NCI-H1436 treated with DMSO at 0.1 percent for 48 hours (cell line): ENCODE measurements around the gene INPP5F.
"Not testable (repeated sequence)": the region's sequence is repeated elsewhere in the genome, so short reads cannot be mapped to it uniquely, and the experiment has no call there.

Experiments
- DNase-seq: peaks from one replicate; lab custom pipeline; 2025; lab: John Stamatoyannopoulos, UW

The INPP5F gene

DNA sequence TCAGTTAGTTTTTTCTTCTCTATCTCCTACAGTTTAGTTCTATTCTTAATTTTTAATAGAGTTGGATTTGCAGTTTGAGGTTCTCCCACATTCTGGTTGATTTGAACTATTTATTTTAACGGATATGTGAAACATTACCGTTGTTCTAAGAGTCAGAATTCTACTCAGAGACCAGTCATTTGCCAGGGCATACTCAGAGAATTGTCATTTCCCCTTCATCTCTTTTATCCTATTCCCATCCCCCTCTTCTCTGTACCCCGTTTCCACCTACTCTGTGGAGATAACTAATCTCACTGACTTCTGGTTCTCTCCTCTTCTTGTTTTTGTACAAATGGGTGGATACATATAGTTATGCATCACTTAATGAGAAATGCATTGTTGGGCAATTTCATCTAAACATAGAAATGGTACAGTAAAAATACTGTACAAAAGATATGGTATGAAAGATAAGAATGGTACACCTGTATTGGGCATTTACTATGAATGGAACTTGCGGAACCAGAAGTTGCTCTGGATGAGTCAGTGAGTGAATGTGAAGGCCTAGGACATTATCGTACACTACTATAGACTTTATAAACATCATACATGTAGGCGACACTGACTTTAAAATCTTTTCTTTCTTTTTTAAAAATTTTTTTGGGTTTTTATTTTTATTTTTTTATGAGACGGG is 53.1 kb downstream of the INPP5F start:
- DNase-seq: no peak

- DNase-seq: no peak
These were observed 55.1 kb downstream of the INPP5F start for GRCh38 chr10:119780879-119781480.

- no peak for DNase-seq
These were observed 55.6 kb downstream of the INPP5F start for GRCh38 chr10:119781498-119781897.

- DNase-seq: no peak
These were observed 57.3 kb downstream of the INPP5F start for GRCh38 chr10:119782981-119783664.

GRCh38 chr10:119783665-119784027 is 57.8 kb downstream of the INPP5F start:
- no peak for DNase-seq

DNA sequence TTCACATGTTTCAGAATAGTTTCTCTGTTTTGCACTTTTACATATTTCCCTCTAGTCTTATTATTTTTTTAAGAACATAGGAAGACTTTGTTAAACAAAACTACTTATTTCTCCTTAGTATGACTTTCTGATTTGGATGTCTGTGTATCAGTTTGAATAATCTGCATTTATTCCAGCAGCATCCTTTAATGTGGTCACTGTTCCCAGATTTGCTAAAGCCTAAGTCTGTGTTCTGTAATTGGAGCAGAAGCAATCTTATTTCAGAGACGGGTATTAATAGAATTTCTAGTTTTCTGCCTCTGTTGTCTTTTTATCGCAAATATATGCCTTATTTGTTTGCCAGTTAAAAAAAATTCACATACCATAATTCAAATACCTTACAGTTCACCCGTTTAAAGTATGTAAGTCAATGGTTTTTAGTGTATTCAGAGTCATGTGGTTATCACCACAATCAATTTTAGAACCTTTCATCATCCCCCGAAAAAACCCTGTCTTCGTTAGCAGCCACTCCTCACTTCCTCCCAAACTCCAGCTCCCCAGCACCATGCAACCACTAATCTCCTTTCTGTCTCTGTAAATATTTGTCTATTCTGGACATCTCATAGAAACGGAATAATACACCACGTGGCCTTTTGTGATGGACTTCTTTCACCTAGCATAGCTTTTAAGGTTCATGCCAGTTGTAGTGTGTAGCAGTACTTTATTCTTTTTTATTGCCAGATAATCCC is 58.7 kb downstream of the INPP5F start:
- DNase-seq: no peak

DNA sequence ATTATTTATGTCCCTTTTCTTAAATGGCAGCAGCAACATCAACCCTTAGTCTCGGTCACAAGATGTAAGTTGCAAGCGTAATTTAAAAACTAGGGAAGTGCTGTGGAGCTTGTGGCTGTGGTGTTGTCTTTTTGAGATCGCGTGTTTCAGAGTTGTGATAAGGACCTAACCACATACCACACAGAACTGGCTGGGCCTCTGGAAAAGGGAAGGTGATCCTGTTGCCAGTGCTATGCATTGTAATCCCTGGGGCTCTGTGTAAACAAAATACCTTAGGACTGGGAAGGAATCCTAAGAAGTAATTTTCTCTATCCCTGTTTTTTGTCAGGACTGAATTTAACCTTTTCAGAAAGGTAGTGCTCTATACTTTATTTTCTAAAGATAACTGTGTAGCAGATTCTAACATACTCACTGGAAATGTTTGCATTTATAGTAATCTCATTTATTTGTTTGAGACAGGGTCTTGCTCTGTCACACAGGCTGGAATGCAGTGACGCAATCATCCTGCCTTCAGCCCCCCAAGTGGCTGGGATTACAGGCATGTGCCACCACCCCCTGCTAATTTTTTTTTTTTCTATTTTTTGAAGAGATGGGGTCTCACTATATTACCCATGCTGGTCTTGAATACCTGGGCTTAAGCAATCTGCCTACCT is 60.4 kb downstream of the INPP5F start:
- no peak for DNase-seq

- not testable (repeated sequence) for DNase-seq
These were observed 69.3 kb downstream of the INPP5F start for GRCh38 chr10:119795101-119795500.

- no peak for DNase-seq
These were observed 70.2 kb downstream of the INPP5F start for GRCh38 chr10:119796039-119796438.

DNA sequence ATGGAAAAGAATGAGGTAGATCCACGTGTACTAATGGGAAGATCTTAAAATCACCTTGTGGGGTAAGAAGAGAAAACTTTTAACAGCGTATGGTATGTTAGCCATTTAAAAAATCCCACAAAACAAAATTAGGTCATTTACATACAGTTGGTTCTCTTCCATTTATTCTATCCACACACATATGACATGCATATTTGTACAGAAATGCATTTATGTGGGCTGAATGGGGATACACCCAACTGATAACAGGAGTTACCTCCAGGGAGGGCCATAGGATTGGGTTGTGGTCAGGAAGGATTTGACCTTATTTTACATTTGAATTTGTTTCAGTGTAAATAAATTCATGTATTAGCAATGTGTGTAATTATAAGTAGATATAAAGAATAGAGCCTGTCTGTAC is 75.3 kb downstream of the INPP5F start:
- no peak for DNase-seq

DNA sequence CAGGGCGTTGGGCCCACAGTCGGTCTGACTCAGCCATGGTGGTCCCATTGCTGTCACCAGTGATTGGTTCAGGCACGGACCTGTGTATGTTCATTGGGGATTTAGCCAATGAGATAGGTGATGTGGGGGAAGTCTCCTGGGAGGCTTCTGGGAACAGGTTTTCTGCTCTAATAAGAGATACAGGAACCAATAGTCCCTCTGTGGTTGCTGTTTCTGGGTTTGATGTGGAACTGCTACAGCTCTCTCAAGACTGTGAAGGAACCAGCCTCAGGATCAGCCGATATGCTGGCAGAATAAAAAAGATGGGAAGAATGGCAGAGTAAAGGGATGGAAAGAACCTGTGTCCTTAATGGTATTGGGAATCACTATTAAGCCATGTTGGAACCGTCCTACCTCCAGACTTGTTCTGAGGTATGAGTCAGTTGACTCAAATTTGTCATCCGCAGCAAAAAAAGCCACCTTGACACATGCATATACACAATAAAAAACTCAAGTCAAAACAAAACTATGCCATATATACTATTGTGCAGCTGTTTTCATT is 76.2 kb downstream of the INPP5F start:
- DNase-seq: no peak

GRCh38 chr10:119803264-119803663 is 77.4 kb downstream of the INPP5F start:
- no peak for DNase-seq

GRCh38 chr10:119805702-119806230 is 79.9 kb downstream of the INPP5F start:
- no peak for DNase-seq

DNA sequence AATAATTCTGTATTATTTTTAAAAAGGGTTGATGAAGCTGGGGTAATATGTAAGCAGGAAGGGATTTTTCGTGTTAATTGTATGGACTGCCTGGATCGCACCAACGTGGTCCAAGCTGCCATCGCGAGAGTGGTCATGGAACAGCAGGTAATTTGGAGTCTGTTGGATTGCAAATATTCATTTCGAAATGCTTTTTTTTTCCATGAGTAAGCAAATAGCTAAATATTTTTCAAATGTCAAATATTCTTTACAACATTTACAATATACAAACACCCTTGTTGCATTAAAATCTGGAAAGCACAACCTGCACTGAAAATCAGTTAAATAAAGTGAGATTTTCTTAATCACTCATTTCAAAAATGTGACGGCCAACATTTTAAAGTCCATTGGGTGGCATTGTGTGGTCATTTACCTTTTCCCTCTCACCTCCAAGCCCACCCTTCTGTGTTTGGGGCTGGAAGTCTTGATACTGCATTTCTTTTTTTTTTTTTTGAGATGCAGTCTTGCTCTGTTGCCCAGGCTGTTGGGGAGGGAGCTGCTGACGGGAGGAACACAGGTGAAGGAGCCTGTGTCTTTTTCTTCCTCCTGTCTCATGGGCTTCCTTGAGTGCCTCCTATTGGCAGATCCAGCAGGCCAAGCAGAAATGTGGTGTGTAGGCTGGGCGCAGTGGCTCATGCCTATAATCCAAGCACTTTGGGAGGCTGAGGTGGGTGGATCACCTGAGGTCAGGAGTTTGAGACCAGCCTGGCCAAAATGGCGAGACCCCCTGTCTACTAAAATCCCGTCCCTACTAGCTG is 80.7 kb downstream of the INPP5F start:
- no peak for DNase-seq

DNA sequence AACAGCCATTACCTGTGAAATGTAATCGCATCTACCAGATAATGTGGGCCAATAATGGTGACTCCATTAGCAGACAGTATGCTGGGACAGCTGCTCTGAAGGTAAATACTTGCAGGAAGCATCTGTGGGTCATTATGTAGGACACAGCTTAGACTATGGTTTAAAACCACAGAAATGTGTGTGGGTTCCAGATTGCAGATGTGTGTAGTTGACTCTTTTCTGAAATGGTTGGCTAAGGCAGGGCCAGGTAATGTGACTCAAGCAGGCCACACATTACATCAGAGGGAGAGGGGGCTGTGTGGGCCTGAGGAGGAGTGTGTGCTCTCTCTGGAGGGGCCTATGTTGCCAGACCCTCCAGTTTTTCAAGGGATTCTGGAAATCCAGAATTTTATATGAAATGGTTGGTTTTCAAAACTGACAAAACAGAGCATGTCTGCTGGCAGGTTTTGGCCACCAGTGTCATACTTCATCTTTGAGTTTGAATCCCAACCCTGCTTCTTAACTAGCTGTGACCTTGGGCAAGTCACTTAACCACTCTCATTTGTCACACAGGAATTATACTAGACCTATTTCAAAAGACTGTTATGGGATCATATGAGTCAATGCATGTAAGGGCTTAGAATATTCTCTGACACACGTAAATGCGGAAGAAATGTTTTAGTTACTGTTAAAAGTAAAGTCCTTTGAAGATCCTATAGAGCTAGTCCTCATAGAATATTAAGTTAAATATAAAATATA is 82.3 kb downstream of the INPP5F start:
- DNase-seq: no peak

DNA sequence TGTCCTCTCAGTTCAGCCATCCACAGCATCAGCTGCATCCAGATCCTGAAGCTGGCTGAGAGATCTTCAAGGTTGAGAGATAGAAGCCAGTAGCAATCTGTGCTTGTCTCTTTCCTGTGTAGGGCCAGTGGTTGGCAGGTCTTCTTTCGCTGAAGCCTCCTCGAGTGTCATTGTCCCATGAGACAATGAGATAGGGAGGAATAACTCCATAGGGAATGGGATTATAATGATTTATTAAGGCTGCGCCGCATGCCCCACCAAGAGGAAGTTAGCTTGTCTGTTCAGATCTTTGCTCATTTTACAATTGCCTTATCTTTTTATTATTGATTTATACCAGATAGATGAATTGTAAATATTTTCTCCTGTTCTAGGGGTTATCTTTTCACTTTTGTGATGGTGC is 85.3 kb downstream of the INPP5F start:
- no peak for DNase-seq

GRCh38 chr10:119812684-119813083 is 86.8 kb downstream of the INPP5F start:
- no peak for DNase-seq

DNA sequence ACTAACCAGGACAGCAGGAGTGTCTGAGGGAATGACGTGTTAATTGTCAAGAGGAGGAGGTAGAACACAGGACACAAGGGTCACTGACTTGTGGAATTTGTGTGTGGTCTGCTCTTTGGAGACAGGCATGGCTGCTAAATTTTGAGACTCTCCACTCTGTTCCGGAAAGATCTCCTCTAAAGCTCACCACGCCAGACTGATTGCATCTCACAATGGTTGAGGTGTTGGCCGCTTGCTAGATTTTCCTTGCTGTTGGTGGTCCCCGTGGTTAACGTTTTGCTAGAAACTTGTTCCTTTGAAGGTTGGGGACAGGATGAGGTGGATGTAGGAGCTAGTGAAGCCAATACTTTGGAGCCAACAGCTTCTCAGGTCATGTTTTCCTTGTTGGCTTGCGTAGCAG is 89.8 kb downstream of the INPP5F start:
- DNase-seq: no peak

GRCh38 chr10:119817991-119818888 is 92.4 kb downstream of the INPP5F start:
- no peak for DNase-seq
